GM18907 (cell line): Measurements from ENCODE around the gene IFNK.
A peak's percentile ranks its signal among the peaks of the same experiment; 100 is the strongest.

ENCODE experiments used
- ATAC-seq: cut with Tn5 transposase; IDR thresholded peaks from one replicate; pipeline ENCODE4 v1.9.1; 2021; ENCODE audit warnings: mild to moderate bottlenecking, moderate library complexity; ENCODE audit not compliant: unreplicated experiment

IFNK gene

DNA sequence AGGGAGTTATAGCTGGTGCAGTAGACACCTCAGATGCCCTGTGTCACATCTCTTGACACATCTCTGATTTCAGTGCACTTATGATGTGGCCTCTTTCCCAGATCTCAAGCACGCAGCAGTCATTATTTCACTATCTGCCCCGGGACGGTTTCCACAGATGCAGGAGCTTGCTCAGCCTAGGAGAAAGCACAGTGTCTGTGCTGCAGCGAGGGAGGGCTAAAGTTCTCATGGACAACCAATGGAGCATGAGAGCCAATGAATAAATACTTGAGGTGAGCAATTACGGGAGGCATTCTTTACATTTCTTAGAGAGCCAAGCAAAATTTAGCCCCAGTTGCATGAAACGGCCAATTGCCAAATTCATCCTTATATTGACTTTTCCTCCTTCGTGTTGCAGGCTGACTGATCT lies 12.9 kb downstream of the IFNK start:
- ATAC-seq = no peak

DNA sequence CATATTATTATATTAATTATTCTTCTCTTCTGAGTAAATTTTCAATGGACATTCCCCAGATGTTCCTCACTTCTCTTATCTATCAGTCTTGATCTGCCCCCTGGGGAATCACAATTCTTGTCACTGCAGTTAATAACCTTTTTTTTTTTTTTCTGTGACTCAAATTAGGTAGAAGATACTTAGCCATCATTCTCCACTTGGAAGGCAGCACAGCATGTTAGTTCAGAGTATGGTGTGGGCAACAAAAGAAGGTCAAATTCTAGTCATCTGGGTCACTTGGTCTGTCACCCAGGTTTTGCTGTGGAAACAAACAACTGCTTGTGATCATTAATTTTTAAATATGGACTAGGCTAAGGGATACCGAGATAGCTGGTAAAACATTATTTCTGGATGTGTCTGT lies 13.7 kb downstream of the IFNK start:
- ATAC-seq = no peak

DNA sequence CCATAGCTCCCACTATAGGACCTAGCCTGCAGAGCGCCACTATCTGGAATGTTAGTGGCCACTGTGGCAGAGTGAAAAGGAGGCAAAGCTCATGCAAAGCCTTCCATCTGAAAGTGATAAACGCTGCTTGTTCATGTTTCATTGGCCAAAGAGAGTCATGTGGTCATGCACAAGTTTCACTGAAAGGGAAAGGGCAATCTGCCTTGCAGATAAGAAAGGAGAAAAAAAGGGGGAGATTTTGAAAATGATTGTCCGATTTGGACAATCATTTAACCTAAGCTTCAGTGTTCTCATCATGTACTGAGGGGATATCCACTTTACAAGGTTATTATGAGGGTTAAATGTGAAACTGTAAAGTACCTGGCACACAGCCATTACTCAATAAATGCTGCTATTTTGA lies 14.6 kb downstream of the IFNK start:
- ATAC-seq = peak; percentile 67

DNA sequence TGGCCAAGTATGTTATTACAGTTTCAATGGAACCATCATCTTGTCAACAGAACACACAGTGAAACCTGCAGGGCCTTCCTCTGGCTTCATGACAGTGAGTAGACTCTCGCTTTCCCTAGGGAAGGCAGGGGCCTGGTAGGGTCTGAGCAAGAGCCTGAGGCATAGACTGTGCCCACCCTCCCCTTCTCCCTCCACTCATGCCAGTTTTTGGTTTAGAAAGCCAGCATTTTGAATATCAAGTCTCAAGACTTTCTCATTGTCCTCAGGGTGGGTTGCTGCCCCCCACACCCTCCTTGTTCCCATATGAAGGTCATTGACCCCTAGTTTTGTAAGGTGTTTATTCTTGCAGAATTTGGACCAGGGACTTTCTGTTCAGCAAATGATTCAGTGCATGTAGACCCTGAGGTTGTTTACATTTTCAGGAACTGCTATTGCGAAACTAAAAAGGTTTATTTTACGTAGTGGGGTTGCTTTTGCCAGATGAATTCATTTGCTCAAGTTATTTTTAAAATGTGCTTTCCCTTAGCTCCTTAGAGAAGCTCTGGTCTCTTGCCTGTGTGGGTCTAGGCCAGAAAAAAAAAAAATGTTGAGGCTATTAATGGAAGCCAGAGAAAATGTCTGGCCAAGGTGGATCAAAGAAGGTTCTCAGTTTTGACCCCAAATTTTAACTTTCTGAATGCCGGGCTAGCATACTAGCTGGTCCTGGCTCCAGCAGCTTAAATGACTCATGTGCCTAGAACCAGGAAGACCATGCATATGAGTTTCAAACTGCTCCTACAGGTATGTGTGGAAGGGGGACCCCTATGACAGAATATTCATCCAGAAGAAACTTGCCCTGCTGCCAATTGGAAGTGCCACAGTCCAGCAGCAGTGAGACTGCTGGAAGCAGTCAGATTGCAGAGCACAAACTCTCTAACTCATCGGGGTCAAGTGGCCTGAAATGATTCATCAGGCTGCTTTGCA lies 15.7 kb downstream of the IFNK start:
- peak; percentile 51 for ATAC-seq

DNA sequence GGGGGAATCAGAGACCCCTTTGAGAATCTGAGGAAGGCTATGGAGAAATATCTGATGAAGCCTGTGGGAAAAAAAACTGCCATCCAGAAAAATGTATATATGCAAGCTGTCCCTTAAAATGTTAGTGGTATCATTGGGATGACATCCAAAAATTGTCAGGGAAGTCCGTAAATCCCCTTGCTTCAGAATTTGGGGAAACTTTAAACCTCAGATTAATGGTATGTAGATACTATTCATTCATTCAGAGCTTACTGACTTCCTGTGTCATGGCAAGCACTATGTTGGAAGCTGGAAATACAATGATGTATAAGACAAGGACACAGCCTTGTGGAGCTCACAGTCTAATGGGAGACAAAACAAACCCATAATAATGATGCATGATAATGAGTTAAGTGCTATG lies 16.4 kb downstream of the IFNK start:
- ATAC-seq = no peak

DNA sequence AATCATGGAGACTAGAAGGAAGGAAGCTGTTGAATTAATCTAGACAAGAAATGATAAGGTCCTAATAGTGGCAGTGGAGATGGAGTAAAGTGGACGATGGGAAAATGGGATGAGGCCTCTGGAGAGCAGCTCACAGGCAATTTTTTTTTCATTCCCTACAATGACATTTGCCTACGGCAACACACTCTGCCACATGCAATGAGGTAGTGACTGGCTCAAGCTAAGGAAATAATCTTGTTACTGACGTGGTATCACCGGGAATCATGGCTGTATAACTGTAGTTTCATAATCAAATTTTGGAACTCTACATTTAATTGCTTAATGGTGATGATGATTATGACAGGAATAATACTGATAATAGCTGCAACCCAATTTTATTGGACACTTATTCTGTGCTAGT lies 17.6 kb downstream of the IFNK start:
- ATAC-seq = no peak

DNA sequence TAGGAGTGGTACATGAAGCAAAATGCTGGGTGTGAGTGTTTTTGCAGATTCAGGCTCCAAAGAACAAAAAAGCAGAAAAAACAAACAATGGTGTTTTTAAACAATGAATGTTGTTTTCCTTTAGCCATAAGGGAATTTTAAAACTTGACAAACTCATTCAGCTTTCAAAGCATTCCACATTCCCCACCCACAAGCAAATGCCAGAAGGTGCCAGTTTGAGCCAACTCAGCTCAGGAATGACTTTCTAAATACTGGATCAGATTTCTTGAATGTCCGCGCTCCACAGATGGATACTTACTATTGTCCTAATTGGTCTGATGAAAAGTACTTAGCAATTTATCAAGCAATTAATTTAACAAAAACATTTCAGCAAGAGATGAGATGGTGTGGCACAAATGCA lies 18.4 kb downstream of the IFNK start:
- no peak for ATAC-seq

DNA sequence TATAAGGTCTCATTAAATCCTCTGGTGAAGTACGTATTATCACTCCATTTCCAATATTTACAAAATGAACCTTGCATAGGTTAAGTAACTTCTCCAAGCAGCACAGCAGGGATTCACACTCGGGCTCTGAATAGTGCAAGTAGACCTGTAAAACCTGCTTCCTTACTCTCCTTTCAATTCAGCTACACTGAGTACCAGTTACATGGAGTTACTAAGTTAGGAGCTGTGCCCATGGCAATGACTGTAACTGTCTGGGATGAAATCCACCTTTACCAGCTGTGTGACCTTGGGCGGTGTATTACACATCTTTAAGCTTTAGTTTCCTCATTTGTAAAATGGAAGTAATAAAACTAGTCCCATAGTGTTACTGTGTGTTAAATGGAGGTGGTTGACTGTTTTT lies 21.4 kb downstream of the IFNK start:
- ATAC-seq = no peak

DNA sequence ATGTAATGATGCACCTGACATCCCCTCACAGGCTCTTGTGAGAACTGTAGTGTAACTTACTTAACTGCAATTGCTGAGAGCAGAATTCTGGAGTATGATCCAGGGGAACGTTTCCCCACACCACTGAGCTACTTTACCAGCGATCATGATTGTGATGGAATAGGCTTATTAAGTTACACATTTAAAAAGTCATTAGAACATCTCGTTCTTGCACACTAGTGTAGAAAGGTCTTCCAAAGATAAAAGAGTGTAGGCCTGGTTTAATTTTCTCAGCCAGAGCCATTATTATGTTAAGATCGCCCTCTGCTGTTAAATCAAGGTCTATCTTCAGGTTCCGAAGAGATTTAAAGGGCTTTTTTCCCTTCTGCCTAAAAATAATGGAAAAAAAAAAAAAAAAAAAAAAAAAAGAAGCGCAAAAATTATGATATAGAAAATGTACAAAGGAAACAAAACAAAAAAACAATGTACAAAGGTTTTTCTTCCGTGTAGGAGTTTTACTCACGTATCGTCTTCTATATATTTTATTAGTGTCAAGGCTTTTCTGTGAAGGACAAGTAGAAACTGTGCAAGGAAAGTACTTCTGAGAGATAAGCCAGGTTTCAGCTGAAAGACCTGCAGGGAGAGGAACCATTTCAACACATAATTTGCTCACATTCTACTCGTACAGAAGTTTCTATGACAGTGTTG lies 24.1 kb downstream of the IFNK start:
- peak; percentile 72 for ATAC-seq

DNA sequence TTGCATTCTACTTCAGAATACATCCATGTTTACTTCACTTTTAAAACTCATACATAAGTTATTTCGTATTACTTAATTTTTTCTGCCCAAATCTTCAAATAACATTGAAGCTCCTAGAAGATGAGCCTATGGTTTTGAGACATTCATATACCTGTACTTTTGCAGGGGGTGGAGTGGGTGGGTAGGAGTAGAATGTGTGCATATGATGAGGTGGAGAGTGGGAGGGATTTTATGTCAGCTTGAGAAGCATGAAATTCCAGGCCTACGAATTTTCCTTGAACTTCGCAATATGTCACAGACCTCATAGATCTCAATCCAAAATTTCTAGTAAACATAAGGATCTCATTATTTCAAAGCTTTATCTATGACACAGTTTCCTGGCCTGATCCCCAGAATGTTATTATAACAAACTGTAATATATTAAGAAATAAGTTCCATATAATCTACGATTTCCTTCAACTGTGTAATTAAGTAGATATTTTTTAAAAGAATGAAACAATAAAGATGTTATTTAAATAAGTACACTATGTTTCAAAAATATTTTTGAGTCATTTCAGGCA lies 25.2 kb downstream of the IFNK start:
- no peak for ATAC-seq

DNA sequence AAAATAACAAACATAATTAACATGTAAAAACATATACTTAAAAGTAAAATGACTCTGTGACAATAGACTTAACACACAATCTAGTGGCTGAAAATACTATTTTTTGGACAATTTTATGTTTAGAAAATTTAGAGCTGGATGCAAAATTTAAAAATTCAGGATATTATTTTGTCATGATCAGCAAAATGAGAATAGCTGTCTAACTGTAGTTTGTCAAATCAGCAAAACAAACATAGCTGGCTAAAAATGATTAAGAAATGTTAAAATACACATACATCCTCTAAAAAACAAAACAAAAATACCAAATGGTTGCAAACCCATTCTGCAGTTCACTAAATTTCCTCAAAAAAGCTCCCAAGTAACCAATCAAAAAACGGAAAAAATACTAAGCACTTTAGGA lies 30.6 kb downstream of the IFNK start:
- ATAC-seq = no peak

DNA sequence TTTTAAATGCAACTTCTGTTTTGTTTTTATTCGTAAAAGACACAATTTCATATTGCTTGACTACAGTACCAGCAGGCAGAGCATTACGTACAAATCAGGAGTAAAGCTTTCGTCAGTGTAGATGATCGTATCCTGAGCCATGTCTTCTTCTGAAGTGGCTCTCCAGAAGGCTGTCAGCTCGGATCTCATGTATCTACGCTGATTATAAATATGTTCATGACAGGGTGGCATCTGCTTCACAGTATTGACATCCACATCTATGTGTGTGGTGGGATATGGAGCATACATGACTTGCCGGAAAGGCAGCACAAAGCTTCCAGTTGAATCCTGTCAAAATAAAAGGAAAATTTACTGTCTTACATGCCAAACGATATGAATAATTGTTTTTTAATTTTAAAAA lies 32.4 kb downstream of the IFNK start:
- ATAC-seq = no peak

DNA sequence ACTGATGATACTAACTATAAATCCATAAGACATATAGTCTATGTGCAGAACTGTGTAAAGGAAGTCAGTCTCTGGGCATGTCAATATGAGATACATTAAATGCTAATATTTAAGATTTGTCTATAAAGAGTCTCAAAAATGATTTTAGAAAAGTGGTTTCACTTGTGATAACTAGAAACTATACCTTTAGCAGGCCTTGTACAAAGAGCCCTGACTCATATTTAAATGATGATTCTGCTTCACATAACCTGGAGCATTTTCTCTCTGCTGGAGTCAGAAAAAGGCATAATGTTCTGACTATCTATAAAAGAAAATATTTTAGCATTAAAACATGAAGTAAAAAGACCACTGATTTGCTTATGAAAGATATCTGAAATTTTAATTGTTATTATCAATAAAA lies 34.2 kb downstream of the IFNK start:
- no peak for ATAC-seq

DNA sequence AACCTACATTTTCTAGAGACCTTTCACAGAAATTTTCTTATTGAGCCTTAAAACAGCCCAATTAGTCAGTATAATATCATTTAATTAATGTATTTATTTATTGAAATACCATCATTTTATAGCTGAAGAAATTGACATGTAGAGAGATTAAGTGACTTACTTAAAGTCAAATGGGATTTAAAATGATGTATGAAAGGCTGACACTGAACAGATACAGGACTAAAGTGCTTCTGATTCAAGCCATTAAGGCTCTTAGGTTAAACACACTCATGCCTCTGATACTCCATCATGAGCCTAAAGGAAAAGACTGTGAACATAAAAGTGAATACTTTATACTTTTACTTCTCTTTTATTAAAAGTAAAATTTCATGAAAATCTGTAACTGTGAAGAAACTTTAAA lies 36.4 kb downstream of the IFNK start:
- no peak for ATAC-seq

DNA sequence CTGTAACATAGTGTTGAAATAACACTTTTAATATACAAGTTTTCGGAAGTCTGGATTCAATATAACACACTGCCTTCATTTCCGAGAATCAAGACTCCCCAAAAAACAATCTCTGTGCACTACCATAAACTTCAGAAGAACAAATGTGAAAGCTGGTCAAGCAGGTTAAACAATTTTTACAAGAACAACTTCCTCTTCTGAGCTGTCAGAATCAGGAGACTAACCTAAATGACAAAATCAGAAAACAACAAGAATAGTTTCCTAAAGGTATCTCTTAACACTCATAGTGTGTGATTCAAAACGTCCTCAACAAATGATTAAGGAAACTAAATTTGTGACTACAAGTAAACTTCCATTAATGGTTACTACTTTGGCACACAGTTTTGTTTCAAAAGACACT lies 37.6 kb downstream of the IFNK start:
- peak; percentile 39 for ATAC-seq

DNA sequence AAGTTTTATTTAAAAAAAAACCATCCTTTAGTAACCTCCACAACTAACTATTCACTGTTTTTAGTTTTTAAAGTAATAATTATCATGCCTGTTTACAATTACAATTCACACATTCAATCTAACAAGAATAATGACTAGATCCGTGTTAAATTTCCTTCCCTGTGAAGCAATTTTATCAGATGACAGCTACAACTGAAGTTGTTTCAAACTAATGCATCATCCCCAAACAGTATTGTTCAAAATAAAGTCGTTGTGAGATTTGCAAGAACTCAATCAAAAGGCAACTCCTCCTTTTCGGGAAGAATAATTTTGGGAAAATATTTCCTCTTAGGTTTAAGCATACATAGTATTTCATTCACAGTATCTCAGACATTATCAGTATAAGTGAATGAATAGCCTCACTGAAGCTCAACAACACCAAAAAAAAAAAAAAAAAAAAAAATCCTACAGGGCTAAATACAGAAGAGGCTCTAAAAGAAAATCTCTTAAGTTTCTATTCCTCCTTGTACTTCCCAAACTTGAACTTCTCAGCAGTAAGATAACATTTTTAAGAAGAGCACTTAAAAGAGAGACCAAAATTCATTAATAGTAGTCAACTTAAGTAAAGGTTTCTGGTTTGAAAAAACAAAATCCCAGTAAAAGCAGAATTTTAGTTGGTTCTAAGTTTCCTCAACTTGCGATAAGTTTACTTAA lies 39.8 kb downstream of the IFNK start:
- no peak for ATAC-seq

DNA sequence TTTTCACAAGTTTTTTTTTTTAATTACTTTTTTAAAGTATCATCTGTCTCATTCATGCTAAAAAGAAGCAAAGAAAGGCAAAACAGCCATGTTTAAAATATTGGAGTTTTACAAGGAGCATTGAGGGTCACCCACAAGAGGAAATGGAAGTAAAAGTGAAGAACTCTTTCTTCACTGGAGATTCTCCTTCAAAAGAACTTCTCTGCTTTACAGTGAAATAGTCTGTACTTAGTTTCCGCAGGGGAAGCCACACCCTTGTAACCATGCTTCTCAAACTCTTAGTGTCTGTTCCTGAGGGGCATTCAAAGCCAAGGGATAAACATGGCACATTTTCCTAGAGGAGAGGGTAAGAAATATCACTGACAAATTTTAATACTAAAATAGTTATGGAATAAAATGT lies 40.6 kb downstream of the IFNK start:
- no peak for ATAC-seq

DNA sequence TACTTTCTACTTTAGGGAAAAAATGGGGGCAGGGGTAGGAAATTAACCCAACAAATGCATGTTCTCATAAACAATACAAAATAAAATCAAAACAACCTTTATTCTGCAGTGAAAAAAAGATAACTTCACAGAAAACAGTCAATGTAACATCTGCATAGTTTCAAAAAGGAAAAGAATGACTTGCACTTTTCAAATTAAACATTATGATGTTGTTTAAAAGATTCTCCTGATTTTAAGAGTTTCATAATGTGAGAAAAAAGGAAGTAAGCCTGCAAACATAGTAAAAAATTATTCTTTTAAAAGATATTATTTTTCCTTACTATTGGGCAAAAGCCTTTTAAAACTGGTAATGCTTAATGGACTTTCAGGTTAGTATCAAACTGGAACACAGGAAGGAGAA lies 41.6 kb downstream of the IFNK start:
- ATAC-seq = no peak

DNA sequence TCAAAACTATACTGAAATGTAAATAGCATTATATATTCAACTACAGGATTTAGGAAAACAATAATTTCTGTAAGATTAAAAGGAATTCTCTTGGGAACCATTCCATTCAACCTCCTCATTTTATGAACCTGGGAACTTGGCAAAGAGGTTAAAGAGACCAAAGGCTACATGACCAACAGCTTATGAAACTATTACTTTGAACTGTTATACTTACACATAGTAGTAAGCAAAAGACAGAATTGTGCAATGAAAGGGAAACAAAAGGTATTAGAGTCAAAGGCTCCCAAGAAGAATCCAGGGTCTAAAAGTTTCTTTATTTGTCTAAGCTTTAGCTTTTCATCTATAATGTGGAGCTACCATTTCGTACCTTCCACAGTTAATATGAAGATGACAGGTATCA lies 42.0 kb downstream of the IFNK start:
- ATAC-seq = no peak

DNA sequence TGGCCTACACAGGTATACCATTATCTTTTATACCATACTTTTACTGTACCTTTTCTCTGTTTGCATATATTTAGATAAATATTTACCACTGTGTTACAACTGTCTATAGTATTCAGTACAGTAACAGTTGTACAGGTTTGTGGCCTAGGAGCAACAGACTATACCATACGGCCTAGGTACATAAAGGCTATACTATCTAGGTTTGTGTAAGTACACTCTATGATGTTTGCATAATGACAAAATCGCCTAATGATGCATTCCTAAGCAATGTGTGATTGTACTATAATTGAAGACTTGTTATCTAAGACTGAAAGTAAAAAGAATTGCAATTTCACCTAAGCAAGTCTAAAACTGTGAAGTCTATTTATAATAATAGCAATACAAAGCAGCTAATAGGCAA lies 45.3 kb downstream of the IFNK start:
- no peak for ATAC-seq

DNA sequence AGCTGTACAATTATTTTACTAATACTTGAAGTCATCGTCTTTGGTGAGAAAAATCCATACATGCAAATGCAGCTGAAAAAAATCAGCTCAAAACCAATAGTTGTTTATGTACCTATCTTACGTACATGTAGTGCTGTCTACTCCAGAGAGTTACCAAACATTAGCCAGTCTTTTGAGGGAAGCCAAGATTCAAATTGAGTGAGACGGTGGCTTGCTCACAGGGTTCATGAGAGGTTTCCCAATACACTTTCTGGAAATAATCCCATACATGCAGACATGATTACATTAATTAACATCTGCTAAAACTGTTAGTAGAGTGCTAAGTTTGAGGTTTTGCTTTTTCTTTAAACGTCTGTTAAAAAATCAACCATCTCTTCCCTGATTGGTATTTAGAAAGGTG lies 46.9 kb downstream of the IFNK start:
- no peak for ATAC-seq
